LNCAP (cell line): ENCODE measurements around the gene GABRG3.

ENCODE experiments used
- TF ChIP-seq, protein P1 (sequence below): fragments of 450-650 bp; IDR thresholded peaks from 2 replicates; pipeline ENCODE4 v1.5.1; 2017; ENCODE audit warnings: mild to moderate bottlenecking

The GABRG3 gene

GRCh38 chr15:27473845-27474244, 502.9 kb downstream of the GABRG3 start:
- TF ChIP-seq, protein P1, sequence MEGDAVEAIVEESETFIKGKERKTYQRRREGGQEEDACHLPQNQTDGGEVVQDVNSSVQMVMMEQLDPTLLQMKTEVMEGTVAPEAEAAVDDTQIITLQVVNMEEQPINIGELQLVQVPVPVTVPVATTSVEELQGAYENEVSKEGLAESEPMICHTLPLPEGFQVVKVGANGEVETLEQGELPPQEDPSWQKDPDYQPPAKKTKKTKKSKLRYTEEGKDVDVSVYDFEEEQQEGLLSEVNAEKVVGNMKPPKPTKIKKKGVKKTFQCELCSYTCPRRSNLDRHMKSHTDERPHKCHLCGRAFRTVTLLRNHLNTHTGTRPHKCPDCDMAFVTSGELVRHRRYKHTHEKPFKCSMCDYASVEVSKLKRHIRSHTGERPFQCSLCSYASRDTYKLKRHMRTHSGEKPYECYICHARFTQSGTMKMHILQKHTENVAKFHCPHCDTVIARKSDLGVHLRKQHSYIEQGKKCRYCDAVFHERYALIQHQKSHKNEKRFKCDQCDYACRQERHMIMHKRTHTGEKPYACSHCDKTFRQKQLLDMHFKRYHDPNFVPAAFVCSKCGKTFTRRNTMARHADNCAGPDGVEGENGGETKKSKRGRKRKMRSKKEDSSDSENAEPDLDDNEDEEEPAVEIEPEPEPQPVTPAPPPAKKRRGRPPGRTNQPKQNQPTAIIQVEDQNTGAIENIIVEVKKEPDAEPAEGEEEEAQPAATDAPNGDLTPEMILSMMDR: no peak

DNA sequence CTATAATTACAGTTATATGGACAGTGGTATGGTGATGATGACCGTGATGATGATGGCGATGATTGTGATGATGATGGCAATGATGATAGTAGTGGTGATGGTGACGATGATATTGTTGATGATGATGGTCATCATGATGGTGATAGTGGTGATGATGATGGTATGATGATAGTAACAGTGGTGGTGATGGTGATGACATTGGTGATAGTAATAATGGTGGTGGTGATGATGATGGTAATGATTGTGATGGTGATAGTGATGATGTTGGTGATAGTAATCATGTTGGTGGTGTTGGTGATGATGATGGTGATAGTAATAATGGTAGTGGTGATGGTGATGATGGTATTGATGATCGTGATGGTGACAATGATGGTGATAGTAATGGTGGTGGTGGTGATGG, 504.4 kb downstream of the GABRG3 start:
- TF ChIP-seq, protein P1: no peak

GRCh38 chr15:27479296-27480140, 508.5 kb downstream of the GABRG3 start:
- TF ChIP-seq, protein P1: no peak

DNA sequence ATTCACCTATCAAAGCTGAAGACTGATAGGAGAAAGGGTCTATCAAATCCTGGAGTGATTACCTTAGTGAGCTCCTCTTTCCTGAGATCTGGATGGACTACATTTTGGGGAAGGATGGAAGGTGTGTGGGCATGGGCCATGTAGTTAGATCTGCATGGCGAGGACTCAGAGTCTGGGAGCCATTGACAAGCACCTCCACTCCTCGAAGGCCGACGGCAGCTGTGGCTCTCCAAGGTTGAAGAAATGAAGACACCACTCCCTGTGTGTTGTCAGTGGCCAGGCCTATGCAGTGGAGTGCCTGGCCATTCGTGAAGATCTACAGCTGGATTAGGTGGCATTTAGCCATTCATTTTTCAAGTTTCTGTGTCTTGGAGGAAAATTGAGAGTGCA, 509.2 kb downstream of the GABRG3 start:
- TF ChIP-seq, protein P1: no peak

- TF ChIP-seq, protein P1: no peak
Observed at GRCh38 chr15:27480642-27481041, 509.7 kb downstream of the GABRG3 start.

GRCh38 chr15:27481768-27482167, 510.8 kb downstream of the GABRG3 start:
- TF ChIP-seq, protein P1: no peak

- TF ChIP-seq, protein P1: no peak
Observed at GRCh38 chr15:27482287-27482686, 511.3 kb downstream of the GABRG3 start.
